SK-N-SH treated with all-trans-retinoic acid at 6 μM for 48 hours (cell line): ENCODE data around the gene U2AF2.

Source experiments
- BACH2 ChIP-seq: fragments of 250-450 bp; sonication (Bioruptor Pico); IDR thresholded peaks from 2 replicates; pipeline ENCODE4 v1.9.0; 2021; ENCODE audit warnings: mild to moderate bottlenecking, borderline replicate concordance
- CREB5 ChIP-seq: fragments of 250-450 bp; sonication (Bioruptor Pico); IDR thresholded peaks from 2 replicates; pipeline ENCODE4 v1.5.1; 2020; ENCODE audit warnings: low read depth, mild to moderate bottlenecking, moderate library complexity
- OSR1 ChIP-seq: fragments of 250-450 bp; sonication (Bioruptor Pico); IDR thresholded peaks from 2 replicates; pipeline ENCODE4 v1.8.0; 2022; ENCODE audit warnings: moderate library complexity, mild to moderate bottlenecking, inconsistent platforms
- PATZ1 ChIP-seq: fragments of 250-450 bp; sonication (Bioruptor Pico); IDR thresholded peaks from 2 replicates; pipeline ENCODE4 v1.8.0; 2020; ENCODE audit warnings: mild to moderate bottlenecking, moderate library complexity, borderline replicate concordance
- PPARA ChIP-seq: fragments of 250-450 bp; sonication (Bioruptor Pico); IDR thresholded peaks from 2 replicates; pipeline ENCODE4 v1.5.0; 2020; ENCODE audit warnings: mild to moderate bottlenecking, borderline replicate concordance
- SNAI2 ChIP-seq: fragments of 250-450 bp; sonication (Bioruptor Pico); IDR thresholded peaks from 2 replicates; pipeline ENCODE4 v1.5.0; 2020; ENCODE audit warnings: mild to moderate bottlenecking, moderate library complexity
- TOX ChIP-seq: fragments of 250-450 bp; sonication (Bioruptor Pico); IDR thresholded peaks from 2 replicates; pipeline ENCODE4 v1.8.0; 2021; ENCODE audit warnings: mild to moderate bottlenecking, moderate library complexity, borderline replicate concordance
- TSHZ2 ChIP-seq: fragments of 250-450 bp; sonication (Bioruptor Pico); IDR thresholded peaks from 2 replicates; pipeline ENCODE4 v1.5.0; 2020; ENCODE audit warnings: mild to moderate bottlenecking, moderate library complexity
- ZC3H10 ChIP-seq: fragments of 250-450 bp; sonication (Bioruptor Pico); IDR thresholded peaks from 2 replicates; pipeline ENCODE4 v1.5.1; 2021; ENCODE audit warnings: mild to moderate bottlenecking, moderate library complexity

- TF ChIP-seq PPARA (CRISPR knock-in tag) (no peak), PATZ1 (no peak), CREB5 (no peak), OSR1 (CRISPR knock-in tag) (no peak), SNAI2 (CRISPR knock-in tag) (no peak), BACH2 (no peak), ZC3H10 (CRISPR knock-in tag) (no peak), TSHZ2 (CRISPR knock-in tag) (0 out of 2 replicates have a peak, but pooled peaks have one; percentile 10), TOX (CRISPR knock-in tag) (no peak)
These were observed 14.7 kb upstream of the U2AF2 start for GRCh38 chr19:55640043-55640576.
